Activated gamma-delta T cell treated with anti-CD3 and anti-CD28 coated beads, Interleukin-2, amount 50 U/mL, for 16 hours (primary cell): Measurements from ENCODE around the gene ALK.
"Not testable (repeated sequence)": the region's sequence is repeated elsewhere in the genome, so short reads cannot be mapped to it uniquely, and the experiment has no call there.

ENCODE experiments used
- DNase-seq: peaks from one replicate; pipeline ENCODE4 v3.0.0-alpha.2; 2020; ENCODE audit warnings: low read depth

The ALK gene

GRCh38 chr2:29245035-29245741 lies 676.2 kb downstream of the ALK start:
- DNase-seq = not testable (repeated sequence)

- DNase-seq = no peak
These were observed 678.6 kb downstream of the ALK start for GRCh38 chr2:29242621-29243375.

GRCh38 chr2:29241955-29242565 lies 679.3 kb downstream of the ALK start:
- no peak for DNase-seq

- no peak for DNase-seq
These were observed 680.0 kb downstream of the ALK start for GRCh38 chr2:29241341-29241740.

GRCh38 chr2:29240601-29241000 lies 680.8 kb downstream of the ALK start:
- DNase-seq = no peak

GRCh38 chr2:29239209-29239960 lies 682.0 kb downstream of the ALK start:
- DNase-seq = no peak

- no peak for DNase-seq
These were observed 682.9 kb downstream of the ALK start for GRCh38 chr2:29238497-29238896.

GRCh38 chr2:29236074-29236473 lies 685.3 kb downstream of the ALK start:
- DNase-seq = no peak

GRCh38 chr2:29235411-29235810 lies 686.0 kb downstream of the ALK start:
- DNase-seq = no peak

- no peak for DNase-seq
These were observed 688.0 kb downstream of the ALK start for GRCh38 chr2:29233428-29233827.

GRCh38 chr2:29232041-29232440 lies 689.3 kb downstream of the ALK start:
- DNase-seq = no peak

- no peak for DNase-seq
These were observed 691.7 kb downstream of the ALK start for GRCh38 chr2:29229640-29230039.

GRCh38 chr2:29228947-29229346 lies 692.4 kb downstream of the ALK start:
- no peak for DNase-seq

- DNase-seq = no peak
These were observed 693.3 kb downstream of the ALK start for GRCh38 chr2:29227935-29228675.

- no peak for DNase-seq
These were observed 694.6 kb downstream of the ALK start for GRCh38 chr2:29226808-29227207.

GRCh38 chr2:29226375-29226774 lies 695.0 kb downstream of the ALK start:
- no peak for DNase-seq

GRCh38 chr2:29225814-29226213 lies 695.6 kb downstream of the ALK start:
- no peak for DNase-seq

GRCh38 chr2:29224693-29225551 lies 696.5 kb downstream of the ALK start:
- DNase-seq = no peak

GRCh38 chr2:29223851-29224692 lies 697.3 kb downstream of the ALK start:
- no peak for DNase-seq

GRCh38 chr2:29223257-29223656 lies 698.1 kb downstream of the ALK start:
- no peak for DNase-seq
